Uterus (tissue), 4 donors: ENCODE data around the gene ARHGAP45. TPM values are rescaled to one million over a fixed set of nuclear protein-coding genes. Genes with fewer than 3 reads are reported as not detected.

Experiments used
- DNase-seq, 2 donors: peaks; one replicate each; pipeline ENCODE4 v3.0.0-alpha.2; 2019 to 2020
- H3K27ac ChIP-seq, 2 donors: fragments of 200-600 bp; sonication (generic); 1 replicate in 1 of 2; 2 replicates in 1 of 2; pipeline ENCODE4 v1.5.1; 2016 to 2018
- H3K27me3 ChIP-seq, 2 donors: fragments of 200-600 bp; sonication (generic); one replicate each; pipeline ENCODE4 v1.5.1; 2018 to 2019; ENCODE audit warnings: control low read depth in 1 of 2
- H3K36me3 ChIP-seq, 2 donors: fragments of 200-600 bp; sonication (generic); one replicate each; pipeline ENCODE4 v1.5.1; 2019; ENCODE audit warnings: control low read depth in 1 of 2
- H3K4me1 ChIP-seq, 2 donors: fragments of 200-600 bp; sonication (generic); one replicate each; pipeline ENCODE4 v1.5.1; 2018 to 2019; ENCODE audit warnings: control low read depth in 1 of 2
- H3K4me3 ChIP-seq, 2 donors: fragments of 200-600 bp; sonication (generic); 1 replicate in 1 of 2; 2 replicates in 1 of 2; pipeline ENCODE4 v1.5.1; 2018 to 2019; ENCODE audit warnings: mild to moderate bottlenecking in 1 of 2
- H3K9me3 ChIP-seq, 2 donors: fragments of 200-600 bp; sonication (generic); one replicate each; pipeline ENCODE4 v1.5.1; 2019; ENCODE audit warnings: control low read depth in 1 of 2
- POLR2A ChIP-seq, 2 donors: fragments of 450-650 bp; IDR thresholded peaks; one replicate each; pipeline ENCODE4 v1.6.1; 2016; ENCODE audit warnings: antibody characterized with exemption in 2 of 2, mild to moderate bottlenecking in 1 of 2, moderate library complexity in 1 of 2
- intact Hi-C: fragments of 100-400 bp; cut with DNase I; formaldehyde crosslinking; loops from one replicate; pipeline ENCODE4 v1.15.1; 2023; ENCODE audit warnings: low total_unique reads
- total RNA-seq, 4 donors: library from RNA; depleted of rRNA in 3 of 4; stranded (reverse); fragments of >200 nt in 3 of 4; gene quantifications; one replicate each; pipeline versions ENCODE4 v1.1.0 to v1.2.4, GENCODE V29; 2014 to 2023
- TF ChIP-seq, protein P1 (sequence below), 4 experiments: fragments of 200-600 bp in 2 of 4; fragments of 450-650 bp in 2 of 4; sonication (generic) in 2 of 4; IDR thresholded peaks; one replicate each; pipeline ENCODE4 v1.5.1; 2016 to 2019; ENCODE audit warnings: antibody characterized with exemption in 4 of 4, mild to moderate bottlenecking in 2 of 4, moderate library complexity in 1 of 4
- donor health status: DM: yes; HTN: yes; CAD: no.

ARHGAP45 gene
- total RNA-seq, 4 donors from 2014 or later: 4.1 to 154 (median 8.6) TPM

DNA sequence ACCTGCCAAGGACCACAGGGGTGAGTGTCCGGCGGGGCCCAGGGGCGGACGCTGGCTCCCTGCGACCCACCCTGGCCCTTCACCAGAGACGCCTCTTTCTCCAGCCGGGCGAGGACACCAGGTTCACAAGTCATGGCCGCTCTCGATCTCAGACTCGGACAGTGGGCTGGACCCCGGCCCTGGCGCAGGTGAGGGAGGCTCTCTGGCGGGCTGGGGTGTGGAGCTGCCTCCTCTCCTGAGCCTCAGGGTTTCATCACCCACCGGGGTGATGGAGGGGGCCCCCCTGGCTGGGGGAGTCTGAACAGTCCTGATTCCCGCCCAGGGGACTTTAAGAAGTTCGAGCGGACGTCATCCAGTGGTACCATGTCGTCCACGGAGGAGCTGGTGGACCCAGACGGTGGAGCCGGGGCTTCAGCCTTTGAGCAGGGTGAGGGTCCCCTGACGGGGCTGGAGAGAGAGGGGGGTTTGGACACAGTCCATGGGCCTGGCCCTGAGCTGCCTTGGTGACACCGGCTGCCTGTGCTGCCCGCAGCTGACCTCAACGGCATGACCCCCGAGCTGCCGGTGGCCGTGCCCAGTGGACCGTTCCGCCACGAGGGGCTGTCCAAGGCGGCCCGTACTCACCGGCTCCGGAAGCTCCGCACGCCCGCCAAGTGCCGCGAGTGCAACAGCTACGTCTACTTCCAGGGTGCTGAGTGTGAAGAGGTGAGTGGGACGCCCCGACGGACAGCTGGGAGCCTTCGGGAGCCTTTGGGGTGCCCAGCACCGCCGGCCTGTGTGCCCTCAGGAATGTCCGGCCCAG lies 13.6 kb downstream of the ARHGAP45 start:
- no peak for DNase-seq
- TF ChIP-seq, protein P1, sequence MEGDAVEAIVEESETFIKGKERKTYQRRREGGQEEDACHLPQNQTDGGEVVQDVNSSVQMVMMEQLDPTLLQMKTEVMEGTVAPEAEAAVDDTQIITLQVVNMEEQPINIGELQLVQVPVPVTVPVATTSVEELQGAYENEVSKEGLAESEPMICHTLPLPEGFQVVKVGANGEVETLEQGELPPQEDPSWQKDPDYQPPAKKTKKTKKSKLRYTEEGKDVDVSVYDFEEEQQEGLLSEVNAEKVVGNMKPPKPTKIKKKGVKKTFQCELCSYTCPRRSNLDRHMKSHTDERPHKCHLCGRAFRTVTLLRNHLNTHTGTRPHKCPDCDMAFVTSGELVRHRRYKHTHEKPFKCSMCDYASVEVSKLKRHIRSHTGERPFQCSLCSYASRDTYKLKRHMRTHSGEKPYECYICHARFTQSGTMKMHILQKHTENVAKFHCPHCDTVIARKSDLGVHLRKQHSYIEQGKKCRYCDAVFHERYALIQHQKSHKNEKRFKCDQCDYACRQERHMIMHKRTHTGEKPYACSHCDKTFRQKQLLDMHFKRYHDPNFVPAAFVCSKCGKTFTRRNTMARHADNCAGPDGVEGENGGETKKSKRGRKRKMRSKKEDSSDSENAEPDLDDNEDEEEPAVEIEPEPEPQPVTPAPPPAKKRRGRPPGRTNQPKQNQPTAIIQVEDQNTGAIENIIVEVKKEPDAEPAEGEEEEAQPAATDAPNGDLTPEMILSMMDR (IDR thresholded peaks at IDR 0.05): no peak
- no peak for TF ChIP-seq POLR2A (IDR thresholded peaks at IDR 0.05)
- H3K9me3 ChIP-seq: no peaks in the 10 kb centered on the region

DNA sequence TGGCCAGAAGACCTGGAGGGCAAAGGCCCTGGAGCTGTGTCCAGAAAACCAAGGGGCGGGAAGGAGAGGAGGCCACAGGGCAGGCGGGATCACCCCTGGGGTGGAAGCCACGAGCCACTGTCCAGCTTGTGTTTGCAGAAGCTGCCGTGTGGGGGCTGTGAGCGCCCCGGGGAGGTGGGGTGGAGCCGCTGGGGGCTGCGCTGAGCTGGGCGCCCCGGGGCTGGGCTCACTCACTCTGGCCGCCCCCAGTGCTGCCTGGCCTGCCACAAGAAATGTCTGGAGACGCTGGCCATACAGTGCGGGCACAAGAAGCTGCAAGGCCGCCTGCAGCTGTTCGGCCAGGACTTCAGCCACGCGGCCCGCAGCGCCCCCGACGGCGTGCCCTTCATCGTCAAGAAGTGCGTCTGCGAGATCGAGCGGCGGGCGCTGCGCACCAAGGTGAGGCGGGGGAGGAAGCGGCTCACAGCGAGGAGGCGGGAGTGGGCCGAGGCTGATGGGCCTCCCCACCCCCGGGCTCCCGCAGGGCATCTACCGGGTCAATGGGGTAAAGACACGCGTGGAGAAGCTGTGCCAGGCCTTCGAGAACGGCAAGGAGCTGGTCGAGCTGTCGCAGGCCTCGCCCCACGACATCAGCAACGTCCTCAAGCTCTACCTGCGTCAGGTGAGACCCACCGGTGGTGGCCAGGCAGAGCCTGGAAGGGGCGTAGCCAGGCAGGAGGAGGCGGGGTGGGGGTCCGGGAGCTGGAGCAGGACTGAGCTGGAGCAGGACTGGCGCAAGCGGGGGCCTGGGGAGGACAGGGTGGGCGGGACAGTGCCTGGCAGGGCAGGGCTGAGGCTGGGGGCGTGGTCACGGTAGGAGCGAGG lies 14.6 kb downstream of the ARHGAP45 start:
- TF ChIP-seq, protein P1 (IDR thresholded peaks at IDR 0.05): no peak
- TF ChIP-seq POLR2A (IDR thresholded peaks at IDR 0.05): no peak
- H3K4me3 ChIP-seq: no peak overlapping the region
- H3K27ac ChIP-seq: no peak overlapping the region
- no peaks in the 10 kb centered on the region for H3K36me3 ChIP-seq
- H3K4me1 ChIP-seq: peaks cover 0 to 13% of the 10 kb centered on the region in 2 donors
- intact Hi-C loops: loop anchor here (10.0 kb wide), 1 partner anchor 47 kb away; no protein-coding TSS in a partner anchor
- DNase-seq: no peak
- H3K9me3 ChIP-seq: no peaks in the 10 kb centered on the region
- no peaks in the 10 kb centered on the region for H3K27me3 ChIP-seq

More for the DNA sequence above, 13.6 kb downstream of the ARHGAP45 start:
- H3K4me1 ChIP-seq: peaks cover 0 to 13% of the 10 kb centered on the region in 2 donors
- intact Hi-C loops: loop anchor here (10.0 kb wide), 1 partner anchor 46 kb away; no protein-coding TSS in a partner anchor
- no peaks in the 10 kb centered on the region for H3K36me3 ChIP-seq
- H3K27ac ChIP-seq: no peak overlapping the region
- no peaks in the 10 kb centered on the region for H3K27me3 ChIP-seq
- no peak overlapping the region for H3K4me3 ChIP-seq

DNA sequence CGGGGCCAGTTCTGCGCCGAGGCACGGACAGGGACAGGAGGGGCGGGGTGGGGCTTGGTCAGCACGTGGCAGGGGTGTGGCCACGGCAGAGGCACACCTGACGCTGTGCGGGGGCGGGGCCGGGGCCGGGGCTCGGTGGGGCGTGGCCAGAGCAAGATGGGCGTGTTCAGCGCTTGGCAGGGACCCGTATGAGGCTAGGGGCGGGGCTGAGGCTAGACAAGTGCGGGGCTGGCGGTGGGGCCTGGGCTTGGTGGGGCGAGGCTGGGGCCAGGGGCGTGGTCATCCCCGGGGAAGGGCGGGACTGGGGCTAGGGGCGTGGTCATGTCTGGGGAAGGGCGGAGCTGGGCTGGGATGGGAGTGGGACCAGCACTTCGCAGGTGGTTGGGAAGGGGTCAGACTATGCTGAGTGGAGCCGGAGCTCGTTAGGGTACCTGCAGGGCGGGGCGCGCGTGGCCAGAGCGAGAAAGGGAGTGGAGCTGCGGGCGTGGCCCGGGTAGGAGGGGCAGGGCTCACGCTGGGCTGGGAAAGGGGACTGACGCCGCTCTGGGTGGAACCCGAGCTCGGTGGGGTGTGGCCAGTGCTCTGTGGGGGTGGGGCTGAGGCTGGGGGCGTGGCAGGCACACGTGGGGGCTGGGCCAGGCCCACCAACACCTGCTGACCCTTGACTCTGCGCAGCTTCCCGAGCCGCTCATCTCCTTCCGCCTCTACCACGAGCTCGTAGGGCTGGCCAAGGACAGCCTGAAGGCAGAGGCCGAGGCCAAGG lies 15.4 kb downstream of the ARHGAP45 start:
- Histone ChIP-seq H3K4me1 (peaks cover 0 to 13% of the 10 kb centered on the region in 2 donors), H3K36me3 (no peaks in the 10 kb centered on the region), H3K27me3 (no peaks in the 10 kb centered on the region), H3K4me3 (no peak overlapping the region), H3K9me3 (no peaks in the 10 kb centered on the region), H3K27ac (no peak overlapping the region)
- DNase-seq: no peak
- TF ChIP-seq, protein P1 (IDR thresholded peaks at IDR 0.05): no peak
- TF ChIP-seq POLR2A (IDR thresholded peaks at IDR 0.05): no peak
- intact Hi-C loops: loop anchor here (10.0 kb wide), 1 partner anchor 48 kb away; no protein-coding TSS in a partner anchor

DNA sequence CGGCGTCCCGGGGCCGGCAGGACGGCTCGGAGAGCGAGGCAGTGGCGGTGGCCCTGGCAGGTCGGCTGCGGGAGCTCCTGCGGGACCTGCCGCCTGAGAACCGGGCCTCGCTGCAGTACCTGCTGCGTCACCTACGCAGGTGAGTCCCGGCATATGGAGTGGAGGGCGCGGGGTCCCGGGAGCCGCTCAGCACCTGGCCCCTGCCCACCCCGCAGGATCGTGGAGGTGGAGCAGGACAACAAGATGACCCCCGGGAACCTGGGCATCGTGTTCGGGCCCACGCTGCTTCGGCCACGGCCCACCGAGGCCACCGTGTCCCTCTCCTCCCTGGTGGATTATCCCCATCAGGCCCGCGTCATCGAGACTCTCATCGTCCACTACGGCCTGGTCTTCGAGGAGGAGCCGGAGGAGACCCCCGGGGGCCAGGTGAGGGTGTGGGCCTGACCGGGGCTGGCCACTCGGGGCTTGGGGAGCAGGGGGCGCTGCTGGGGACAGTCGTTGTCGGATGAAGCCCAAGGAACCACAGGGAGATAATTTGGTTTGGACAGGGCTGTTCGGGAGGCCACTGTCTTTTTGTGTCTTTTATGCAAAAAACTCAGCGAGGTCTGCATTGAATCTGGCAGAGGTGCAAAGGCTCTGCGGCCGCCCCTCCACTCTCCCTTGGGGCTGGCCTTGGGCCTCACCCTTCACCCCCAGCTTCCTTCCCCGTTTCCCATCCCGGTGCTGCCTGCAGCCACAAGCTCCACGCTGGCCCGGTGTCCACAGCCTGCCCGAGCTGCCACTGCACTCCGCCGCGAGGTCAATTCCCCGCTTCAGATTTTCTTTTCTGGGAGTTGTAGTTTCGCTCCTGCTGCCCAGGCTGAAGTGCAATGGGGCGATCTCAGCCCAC lies 16.2 kb downstream of the ARHGAP45 start:
- no peaks in the 10 kb centered on the region for H3K27me3 ChIP-seq
- intact Hi-C loops: loop anchor here (10.0 kb wide), 1 partner anchor 48 kb away; no protein-coding TSS in a partner anchor
- H3K9me3 ChIP-seq: no peaks in the 10 kb centered on the region
- H3K36me3 ChIP-seq: no peaks in the 10 kb centered on the region
- no peak overlapping the region for H3K27ac ChIP-seq
- peaks cover 0 to 13% of the 10 kb centered on the region in 2 donors for H3K4me1 ChIP-seq
- no peak overlapping the region for H3K4me3 ChIP-seq
- TF ChIP-seq, protein P1 (IDR thresholded peaks at IDR 0.05): no peak
- no peak for TF ChIP-seq POLR2A (IDR thresholded peaks at IDR 0.05)
- no peak for DNase-seq
